Astrocyte (in vitro differentiated cells and primary cell): ENCODE measurements around the gene CACNA2D1.

ENCODE experiments used
- EZH2 ChIP-seq: IDR thresholded peaks from 2 replicates; pipeline ENCODE4 v1.6.1; 2012; ENCODE audit warnings: mild to moderate bottlenecking, low read length, inconsistent platforms; ENCODE audit not compliant: insufficient read depth
- TF ChIP-seq, protein P1 (sequence below): IDR thresholded peaks from 2 replicates; pipeline ENCODE4 v1.5.1; 2011; ENCODE audit warnings: low read depth, mild to moderate bottlenecking, inconsistent platforms, low read length, moderate library complexity; ENCODE audit not compliant: insufficient read depth

DNA sequence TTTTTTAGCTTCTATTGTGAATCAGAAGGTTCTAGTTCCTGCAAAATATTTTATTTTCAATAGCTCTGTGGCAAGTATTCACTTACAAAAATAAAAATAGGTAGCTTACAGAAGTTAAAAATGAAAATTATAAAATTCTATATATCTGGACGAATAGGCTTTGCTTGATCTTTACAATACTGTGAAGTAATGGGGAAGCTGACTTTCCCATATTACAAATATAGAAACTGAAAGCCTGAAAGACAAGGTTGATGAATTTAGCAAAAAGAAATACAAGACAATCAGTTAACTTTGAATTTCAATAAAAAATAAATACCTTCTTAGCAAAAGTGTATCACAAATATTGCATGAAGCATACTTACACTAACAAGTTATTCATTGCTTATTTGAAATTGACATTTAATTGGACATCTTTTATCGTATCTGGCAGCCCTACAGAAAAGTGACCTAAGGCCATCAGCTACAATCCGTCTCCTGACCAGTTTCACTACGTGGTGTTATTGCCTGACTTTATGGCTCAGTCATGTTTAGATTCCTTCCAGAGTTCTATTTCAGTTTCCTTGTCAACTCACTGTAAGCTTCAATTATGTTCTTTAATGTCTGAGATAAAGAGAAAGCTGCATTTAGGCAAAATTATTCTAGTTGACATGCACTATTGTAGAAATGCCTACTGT is 363.2 kb downstream of the CACNA2D1 start:
- no peak for TF ChIP-seq EZH2
- TF ChIP-seq, protein P1, sequence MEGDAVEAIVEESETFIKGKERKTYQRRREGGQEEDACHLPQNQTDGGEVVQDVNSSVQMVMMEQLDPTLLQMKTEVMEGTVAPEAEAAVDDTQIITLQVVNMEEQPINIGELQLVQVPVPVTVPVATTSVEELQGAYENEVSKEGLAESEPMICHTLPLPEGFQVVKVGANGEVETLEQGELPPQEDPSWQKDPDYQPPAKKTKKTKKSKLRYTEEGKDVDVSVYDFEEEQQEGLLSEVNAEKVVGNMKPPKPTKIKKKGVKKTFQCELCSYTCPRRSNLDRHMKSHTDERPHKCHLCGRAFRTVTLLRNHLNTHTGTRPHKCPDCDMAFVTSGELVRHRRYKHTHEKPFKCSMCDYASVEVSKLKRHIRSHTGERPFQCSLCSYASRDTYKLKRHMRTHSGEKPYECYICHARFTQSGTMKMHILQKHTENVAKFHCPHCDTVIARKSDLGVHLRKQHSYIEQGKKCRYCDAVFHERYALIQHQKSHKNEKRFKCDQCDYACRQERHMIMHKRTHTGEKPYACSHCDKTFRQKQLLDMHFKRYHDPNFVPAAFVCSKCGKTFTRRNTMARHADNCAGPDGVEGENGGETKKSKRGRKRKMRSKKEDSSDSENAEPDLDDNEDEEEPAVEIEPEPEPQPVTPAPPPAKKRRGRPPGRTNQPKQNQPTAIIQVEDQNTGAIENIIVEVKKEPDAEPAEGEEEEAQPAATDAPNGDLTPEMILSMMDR = no peak
